HepG2 (cell line): Measurements from ENCODE around the gene NRBP1. TPM values are rescaled to one million over a fixed set of nuclear protein-coding genes. Genes with fewer than 3 reads are reported as not detected.

Source experiments
- ESRRA ChIP-seq: sonication (generic); formaldehyde crosslinking; IDR thresholded peaks from 2 replicates; pipeline ENCODE4 v1.5.1; 2020; ENCODE audit warnings: mild to moderate bottlenecking, low read depth, missing genetic modification reagents
- KDM2A ChIP-seq: sonication (generic); formaldehyde crosslinking; IDR thresholded peaks from 2 replicates; pipeline ENCODE4 v1.4.0; 2020; ENCODE audit warnings: low read depth, missing genetic modification reagents, borderline replicate concordance
- MTF1 ChIP-seq: sonication (generic); formaldehyde crosslinking; IDR thresholded peaks from 2 replicates; pipeline ENCODE4 v1.5.0; 2020; ENCODE audit warnings: missing genetic modification reagents
- RAD51 ChIP-seq: fragments of 450-650 bp; IDR thresholded peaks from 2 replicates; pipeline ENCODE4 v1.6.1; 2016; ENCODE audit warnings: borderline replicate concordance
- RARG ChIP-seq: sonication (generic); formaldehyde crosslinking; IDR thresholded peaks from 2 replicates; pipeline ENCODE4 v1.4.0; 2020; ENCODE audit warnings: low read depth, mild to moderate bottlenecking, missing genetic modification reagents
- SOX13 ChIP-seq, 3 experiments: fragments of 450-650 bp in 1 of 3; sonication (generic) in 1 of 3; formaldehyde crosslinking in 1 of 3; IDR thresholded peaks in 2 of 3; conservative IDR thresholded peaks in 1 of 3; 2 replicates each; pipeline versions ENCODE4 v1.5.0 to v1.6.1; 2016 to 2020; ENCODE audit warnings: antibody characterized with exemption in 1 of 3, mild to moderate bottlenecking in 1 of 3, missing compliant biosample characterization in 1 of 3, missing genetic modification reagents in 1 of 3, moderate library complexity in 1 of 3
- ZNF333 ChIP-seq: sonication (generic); formaldehyde crosslinking; IDR thresholded peaks from 2 replicates; pipeline ENCODE4 v1.4.0; 2020; ENCODE audit warnings: mild to moderate bottlenecking, missing genetic modification reagents, borderline replicate concordance
- ZNF761 ChIP-seq: sonication (generic); formaldehyde crosslinking; conservative IDR thresholded peaks from 2 replicates; pipeline ENCODE4 v1.4.0; 2020; ENCODE audit warnings: mild to moderate bottlenecking, missing genetic modification reagents
- polyA plus RNA-seq, 8 experiments: library from polyadenylated mRNA; depleted of rRNA in 3 of 8; stranded (reverse) in 7 of 8; unstranded in 1 of 8; fragments of >200 nt; fragmentation: Illumina TruSeq in 4 of 8; extraction: Trizol in 4 of 8; gene quantifications; 2 replicates each; pipeline versions ENCODE4 v1.2.1 to v1.2.3, GENCODE V29; 2011 to 2016; ENCODE audit warnings: low read depth in 4 of 8, missing spikeins in 1 of 8, mixed read lengths in 1 of 8; ENCODE audit not compliant: insufficient read depth in 1 of 8
- total RNA-seq, 5 experiments: library from RNA; depleted of rRNA; stranded (reverse); fragments of >200 nt; fragmentation: Illumina TruSeq; extraction: Trizol; gene quantifications; 2 replicates each; pipeline ENCODE4 v1.2.3, GENCODE V29; 2016; ENCODE audit warnings: low read depth in 1 of 5
- TF ChIP-seq, protein P1 (sequence below): sonication (generic); formaldehyde crosslinking; IDR thresholded peaks from 2 replicates; pipeline ENCODE4 v1.5.0; 2020; ENCODE audit warnings: missing genetic modification reagents
- TF ChIP-seq, protein P2 (sequence below): conservative IDR thresholded peaks from 2 replicates; pipeline ENCODE4 v1.6.1; 2018; ENCODE audit warnings: missing genetic modification reagents
- TF ChIP-seq, protein P3 (sequence below): sonication (generic); formaldehyde crosslinking; IDR thresholded peaks from 2 replicates; pipeline ENCODE4 v1.5.0; 2020; ENCODE audit warnings: mild to moderate bottlenecking, low read depth, missing genetic modification reagents, borderline replicate concordance
- TF ChIP-seq, protein P4 (sequence below): sonication (generic); formaldehyde crosslinking; IDR thresholded peaks from 2 replicates; pipeline ENCODE4 v1.4.0; 2020; ENCODE audit warnings: missing genetic modification reagents
- TF ChIP-seq, protein P5 (sequence below): sonication (generic); formaldehyde crosslinking; IDR thresholded peaks from 2 replicates; pipeline ENCODE4 v1.4.0; 2020; ENCODE audit warnings: missing genetic modification reagents
- TF ChIP-seq, protein P6 (sequence below): sonication (generic); formaldehyde crosslinking; IDR thresholded peaks from 2 replicates; pipeline ENCODE4 v1.8.1; 2023; ENCODE audit warnings: missing genetic modification reagents, mild to moderate bottlenecking, borderline replicate concordance

The NRBP1 gene
- total and polyA plus RNA-seq, 2 of the 13 experiments (the other 11 are each of a cell fraction or from before 2014, with no cell fraction given) = 165 to 240 TPM

DNA sequence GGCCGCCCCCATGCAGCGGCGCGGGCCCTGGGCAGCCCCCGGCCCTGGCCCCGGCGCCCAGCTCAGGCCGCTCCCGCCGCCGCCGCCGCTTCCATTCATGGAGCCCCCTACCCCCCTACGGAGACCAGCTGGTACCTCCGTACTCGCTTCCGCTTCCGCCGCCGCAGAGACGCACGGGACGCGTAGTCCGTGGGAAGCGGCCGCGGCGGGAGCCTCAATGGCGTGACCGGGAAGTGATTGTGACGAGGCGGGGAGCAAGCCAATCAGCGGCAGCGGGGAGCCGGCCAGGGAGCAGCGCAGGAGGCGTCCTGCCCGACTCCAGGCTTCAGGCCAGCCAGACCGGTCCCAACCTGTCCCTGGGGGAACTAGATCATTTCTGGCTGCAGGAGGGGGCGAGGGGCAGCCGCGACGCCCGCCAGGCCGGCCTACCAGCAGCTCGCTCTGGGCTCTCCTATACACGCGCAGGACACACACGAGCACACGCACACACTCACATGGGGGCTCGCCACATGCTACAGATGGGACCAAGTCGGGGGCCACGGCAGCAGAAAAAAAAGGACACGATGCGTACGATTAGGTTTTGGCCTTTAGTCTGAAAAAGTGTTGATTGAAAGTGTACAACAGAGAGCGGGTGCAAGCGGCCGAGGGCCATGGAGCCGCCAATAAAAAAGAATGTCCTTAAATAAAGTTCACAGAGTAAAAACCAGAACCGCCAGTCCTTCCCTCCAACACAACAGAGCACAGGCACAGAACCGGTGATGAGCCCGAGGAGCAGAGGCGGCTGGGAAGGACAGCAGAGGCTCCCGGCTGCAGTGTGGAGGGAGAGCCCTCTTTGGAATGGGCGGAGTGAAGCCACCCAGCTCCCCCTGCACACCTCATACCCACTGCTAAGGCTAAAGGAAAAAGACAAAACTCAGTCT lies 47.5 kb upstream of the NRBP1 start, which contains the start of gene ZNF513 (continued):
- TF ChIP-seq, protein P1, sequence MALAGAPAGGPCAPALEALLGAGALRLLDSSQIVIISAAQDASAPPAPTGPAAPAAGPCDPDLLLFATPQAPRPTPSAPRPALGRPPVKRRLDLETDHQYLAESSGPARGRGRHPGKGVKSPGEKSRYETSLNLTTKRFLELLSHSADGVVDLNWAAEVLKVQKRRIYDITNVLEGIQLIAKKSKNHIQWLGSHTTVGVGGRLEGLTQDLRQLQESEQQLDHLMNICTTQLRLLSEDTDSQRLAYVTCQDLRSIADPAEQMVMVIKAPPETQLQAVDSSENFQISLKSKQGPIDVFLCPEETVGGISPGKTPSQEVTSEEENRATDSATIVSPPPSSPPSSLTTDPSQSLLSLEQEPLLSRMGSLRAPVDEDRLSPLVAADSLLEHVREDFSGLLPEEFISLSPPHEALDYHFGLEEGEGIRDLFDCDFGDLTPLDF (CRISPR knock-in tag) = no peak
- TF ChIP-seq SOX13 (IDR thresholded peaks at IDR 0.05) (no peak), SOX13 (CRISPR knock-in tag; conservative IDR thresholded peaks at IDR 0.05 in 1 of 2, IDR thresholded peaks at IDR 0.05 in 1 of 2) (no peak), RAD51 (no peak), KDM2A (CRISPR knock-in tag) (peak; percentile 96), RARG (no peak), ZNF333 (CRISPR knock-in tag) (0 out of 2 replicates have a peak, but pooled peaks have one; percentile 24), ZNF761 (no peak), MTF1 (CRISPR knock-in tag) (no peak), ESRRA (CRISPR knock-in tag) (0 out of 2 replicates have a peak, but pooled peaks have one; percentile 13)
- TF ChIP-seq, protein P2, sequence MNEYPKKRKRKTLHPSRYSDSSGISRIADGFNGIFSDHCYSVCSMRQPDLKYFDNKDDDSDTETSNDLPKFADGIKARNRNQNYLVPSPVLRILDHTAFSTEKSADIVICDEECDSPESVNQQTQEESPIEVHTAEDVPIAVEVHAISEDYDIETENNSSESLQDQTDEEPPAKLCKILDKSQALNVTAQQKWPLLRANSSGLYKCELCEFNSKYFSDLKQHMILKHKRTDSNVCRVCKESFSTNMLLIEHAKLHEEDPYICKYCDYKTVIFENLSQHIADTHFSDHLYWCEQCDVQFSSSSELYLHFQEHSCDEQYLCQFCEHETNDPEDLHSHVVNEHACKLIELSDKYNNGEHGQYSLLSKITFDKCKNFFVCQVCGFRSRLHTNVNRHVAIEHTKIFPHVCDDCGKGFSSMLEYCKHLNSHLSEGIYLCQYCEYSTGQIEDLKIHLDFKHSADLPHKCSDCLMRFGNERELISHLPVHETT (CRISPR knock-in tag) = 0 out of 2 replicates have a peak, but pooled peaks have one; percentile 30
- TF ChIP-seq, protein P3, sequence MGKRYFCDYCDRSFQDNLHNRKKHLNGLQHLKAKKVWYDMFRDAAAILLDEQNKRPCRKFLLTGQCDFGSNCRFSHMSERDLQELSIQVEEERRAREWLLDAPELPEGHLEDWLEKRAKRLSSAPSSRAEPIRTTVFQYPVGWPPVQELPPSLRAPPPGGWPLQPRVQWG (CRISPR knock-in tag) = no peak
- TF ChIP-seq, protein P4, sequence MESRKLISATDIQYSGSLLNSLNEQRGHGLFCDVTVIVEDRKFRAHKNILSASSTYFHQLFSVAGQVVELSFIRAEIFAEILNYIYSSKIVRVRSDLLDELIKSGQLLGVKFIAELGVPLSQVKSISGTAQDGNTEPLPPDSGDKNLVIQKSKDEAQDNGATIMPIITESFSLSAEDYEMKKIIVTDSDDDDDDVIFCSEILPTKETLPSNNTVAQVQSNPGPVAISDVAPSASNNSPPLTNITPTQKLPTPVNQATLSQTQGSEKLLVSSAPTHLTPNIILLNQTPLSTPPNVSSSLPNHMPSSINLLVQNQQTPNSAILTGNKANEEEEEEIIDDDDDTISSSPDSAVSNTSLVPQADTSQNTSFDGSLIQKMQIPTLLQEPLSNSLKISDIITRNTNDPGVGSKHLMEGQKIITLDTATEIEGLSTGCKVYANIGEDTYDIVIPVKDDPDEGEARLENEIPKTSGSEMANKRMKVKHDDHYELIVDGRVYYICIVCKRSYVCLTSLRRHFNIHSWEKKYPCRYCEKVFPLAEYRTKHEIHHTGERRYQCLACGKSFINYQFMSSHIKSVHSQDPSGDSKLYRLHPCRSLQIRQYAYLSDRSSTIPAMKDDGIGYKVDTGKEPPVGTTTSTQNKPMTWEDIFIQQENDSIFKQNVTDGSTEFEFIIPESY (CRISPR knock-in tag) = peak; percentile 95
- TF ChIP-seq, protein P5, sequence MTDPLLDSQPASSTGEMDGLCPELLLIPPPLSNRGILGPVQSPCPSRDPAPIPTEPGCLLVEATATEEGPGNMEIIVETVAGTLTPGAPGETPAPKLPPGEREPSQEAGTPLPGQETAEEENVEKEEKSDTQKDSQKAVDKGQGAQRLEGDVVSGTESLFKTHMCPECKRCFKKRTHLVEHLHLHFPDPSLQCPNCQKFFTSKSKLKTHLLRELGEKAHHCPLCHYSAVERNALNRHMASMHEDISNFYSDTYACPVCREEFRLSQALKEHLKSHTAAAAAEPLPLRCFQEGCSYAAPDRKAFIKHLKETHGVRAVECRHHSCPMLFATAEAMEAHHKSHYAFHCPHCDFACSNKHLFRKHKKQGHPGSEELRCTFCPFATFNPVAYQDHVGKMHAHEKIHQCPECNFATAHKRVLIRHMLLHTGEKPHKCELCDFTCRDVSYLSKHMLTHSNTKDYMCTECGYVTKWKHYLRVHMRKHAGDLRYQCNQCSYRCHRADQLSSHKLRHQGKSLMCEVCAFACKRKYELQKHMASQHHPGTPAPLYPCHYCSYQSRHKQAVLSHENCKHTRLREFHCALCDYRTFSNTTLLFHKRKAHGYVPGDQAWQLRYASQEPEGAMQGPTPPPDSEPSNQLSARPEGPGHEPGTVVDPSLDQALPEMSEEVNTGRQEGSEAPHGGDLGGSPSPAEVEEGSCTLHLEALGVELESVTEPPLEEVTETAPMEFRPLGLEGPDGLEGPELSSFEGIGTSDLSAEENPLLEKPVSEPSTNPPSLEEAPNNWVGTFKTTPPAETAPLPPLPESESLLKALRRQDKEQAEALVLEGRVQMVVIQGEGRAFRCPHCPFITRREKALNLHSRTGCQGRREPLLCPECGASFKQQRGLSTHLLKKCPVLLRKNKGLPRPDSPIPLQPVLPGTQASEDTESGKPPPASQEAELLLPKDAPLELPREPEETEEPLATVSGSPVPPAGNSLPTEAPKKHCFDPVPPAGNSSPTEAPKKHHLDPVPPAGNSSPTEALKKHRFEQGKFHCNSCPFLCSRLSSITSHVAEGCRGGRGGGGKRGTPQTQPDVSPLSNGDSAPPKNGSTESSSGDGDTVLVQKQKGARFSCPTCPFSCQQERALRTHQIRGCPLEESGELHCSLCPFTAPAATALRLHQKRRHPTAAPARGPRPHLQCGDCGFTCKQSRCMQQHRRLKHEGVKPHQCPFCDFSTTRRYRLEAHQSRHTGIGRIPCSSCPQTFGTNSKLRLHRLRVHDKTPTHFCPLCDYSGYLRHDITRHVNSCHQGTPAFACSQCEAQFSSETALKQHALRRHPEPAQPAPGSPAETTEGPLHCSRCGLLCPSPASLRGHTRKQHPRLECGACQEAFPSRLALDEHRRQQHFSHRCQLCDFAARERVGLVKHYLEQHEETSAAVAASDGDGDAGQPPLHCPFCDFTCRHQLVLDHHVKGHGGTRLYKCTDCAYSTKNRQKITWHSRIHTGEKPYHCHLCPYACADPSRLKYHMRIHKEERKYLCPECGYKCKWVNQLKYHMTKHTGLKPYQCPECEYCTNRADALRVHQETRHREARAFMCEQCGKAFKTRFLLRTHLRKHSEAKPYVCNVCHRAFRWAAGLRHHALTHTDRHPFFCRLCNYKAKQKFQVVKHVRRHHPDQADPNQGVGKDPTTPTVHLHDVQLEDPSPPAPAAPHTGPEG = no peak
- TF ChIP-seq, protein P6, sequence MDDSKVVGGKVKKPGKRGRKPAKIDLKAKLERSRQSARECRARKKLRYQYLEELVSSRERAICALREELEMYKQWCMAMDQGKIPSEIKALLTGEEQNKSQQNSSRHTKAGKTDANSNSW (CRISPR knock-in tag) = no peak
